Cardiac septum (tissue), 1 donor: ENCODE measurements around the gene NEIL3. TPM values are rescaled to one million over a fixed set of nuclear protein-coding genes. Genes with fewer than 3 reads are reported as not detected.

Experiments
- DNase-seq: peaks from one replicate; pipeline ENCODE4 v3.0.0-alpha.2; 2020; ENCODE audit warnings: low spot score
- intact Hi-C: fragments of 100-400 bp; cut with DNase I; formaldehyde crosslinking; loops from one replicate; pipeline ENCODE4 v1.14.0; 2022
- total RNA-seq: library from RNA; stranded (reverse); fragmentation: NEBNext Ultra II Directional; extraction: Animal tissue kit (Norgen Biotek cat#: 25700); gene quantifications from one replicate; pipeline ENCODE4 v1.2.1, GENCODE V29; 2021
- donor health status: DM: no; HTN: no; CAD: no.

Gene NEIL3
- total RNA-seq, 1 donor from 2014 or later, result 0.16 TPM

DNA sequence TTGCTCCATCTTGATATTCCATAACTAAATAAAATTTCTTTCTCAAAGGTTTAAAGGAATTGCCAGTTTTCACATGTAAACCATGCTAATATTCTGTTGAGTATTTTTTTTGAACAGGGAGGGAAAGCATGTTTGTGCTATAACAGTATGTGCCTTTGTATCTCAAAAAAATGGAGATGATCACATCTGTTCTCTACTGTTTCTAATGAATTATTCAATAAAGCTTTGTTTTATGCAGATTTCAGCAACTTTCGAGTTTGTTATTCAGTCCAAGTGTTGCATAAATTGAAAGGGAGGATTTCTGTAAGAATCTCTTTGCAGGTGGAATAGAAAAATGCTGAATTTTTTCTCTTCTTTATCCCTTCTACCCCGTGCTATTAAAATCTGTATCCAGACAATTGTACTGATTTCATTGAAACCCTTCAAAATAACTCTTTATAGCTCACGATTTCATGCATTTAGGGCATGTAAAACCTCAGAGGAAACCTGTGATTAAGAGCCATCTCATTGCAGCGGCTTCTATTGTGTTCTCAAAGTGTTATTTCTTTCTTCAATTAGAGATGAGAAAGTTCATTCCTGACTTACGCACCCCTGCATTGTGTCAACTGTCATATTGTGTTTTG, 42.1 kb downstream of the NEIL3 start:
- DNase-seq, result no peak
- intact Hi-C loops, result no loop called here

DNA sequence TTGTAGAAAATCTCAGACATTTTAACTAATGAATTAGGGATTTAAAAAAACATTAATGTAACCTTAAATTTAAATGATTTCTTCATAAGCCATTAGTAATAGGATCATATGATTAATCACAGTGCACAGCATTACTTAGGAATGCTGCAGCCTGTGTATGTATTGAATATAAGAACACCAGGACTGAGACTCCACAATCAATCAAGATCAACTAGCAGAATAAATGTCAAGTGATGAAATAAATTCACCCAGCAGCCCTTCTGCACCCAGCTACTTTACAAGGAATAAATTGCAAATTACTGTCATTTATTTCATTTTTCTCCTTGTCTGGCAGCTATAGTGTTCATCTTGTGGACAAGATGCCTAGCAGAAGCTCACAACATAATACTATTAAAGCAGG, 46.5 kb downstream of the NEIL3 start:
- no peak for DNase-seq
- intact Hi-C loops, result no loop called here

DNA sequence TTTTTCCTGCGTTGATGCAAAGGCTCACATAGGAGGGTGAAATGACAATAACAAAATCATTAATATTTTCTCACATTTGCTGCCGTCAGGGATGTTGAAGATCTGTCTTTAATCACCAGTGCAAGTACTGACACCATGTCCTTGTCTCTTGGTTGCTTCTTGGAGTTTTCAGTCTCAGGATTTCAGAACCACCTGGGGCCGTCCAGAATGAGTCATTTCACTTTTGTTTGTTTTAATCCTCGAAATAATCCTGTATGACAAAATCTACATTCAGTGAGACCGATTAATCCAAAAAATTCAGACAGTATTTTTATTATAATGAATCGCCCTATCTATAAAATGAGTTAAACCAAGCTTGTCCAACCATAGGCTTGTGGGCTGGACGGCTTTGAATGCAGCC, 47.2 kb downstream of the NEIL3 start:
- no peak for DNase-seq

DNA sequence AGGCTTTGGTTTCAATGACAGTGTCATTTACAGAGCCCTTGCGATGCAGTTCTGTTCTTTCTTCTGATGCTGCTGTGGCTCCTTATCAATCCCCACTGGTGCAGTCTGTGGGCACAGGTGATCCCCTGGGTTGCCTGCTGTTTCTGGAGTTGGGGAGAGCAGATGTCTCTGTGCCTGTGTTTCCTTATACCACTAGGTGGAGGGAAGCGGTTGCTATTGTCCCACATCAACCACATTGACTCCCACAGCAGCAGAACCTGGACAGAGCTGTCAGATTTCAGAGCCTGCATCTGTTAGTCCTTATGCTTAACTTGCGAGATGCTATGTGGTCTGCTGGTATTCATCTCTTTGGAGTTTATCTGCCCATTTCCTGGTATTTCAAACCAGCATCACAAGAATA, 57.7 kb downstream of the NEIL3 start:
- intact Hi-C loops, result no loop called here

More for the DNA sequence above, 47.2 kb downstream of the NEIL3 start:
- intact Hi-C loops, result no loop called here

DNA sequence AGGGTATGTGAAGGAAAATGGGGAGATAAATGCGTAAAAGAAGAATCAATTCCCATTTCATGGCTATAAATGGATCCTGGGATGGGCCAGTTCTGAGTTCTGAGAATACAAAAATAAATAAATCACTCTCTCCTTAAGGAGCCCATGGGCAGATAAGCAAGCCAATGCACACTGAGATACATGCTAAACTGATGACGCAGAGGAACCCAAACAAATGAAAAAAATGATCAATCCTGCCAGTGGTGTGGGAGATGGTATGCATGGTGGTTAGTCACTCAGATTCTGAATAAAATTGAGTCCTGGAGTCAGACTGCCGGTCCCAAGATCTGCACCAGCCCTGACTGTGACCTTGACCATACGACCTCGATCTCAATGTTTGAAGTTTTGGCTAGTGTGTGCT, 59.7 kb downstream of the NEIL3 start:
- DNase-seq, result no peak
- intact Hi-C loops, result no loop called here

More for the DNA sequence above, 57.7 kb downstream of the NEIL3 start:
- DNase-seq, result no peak

DNA sequence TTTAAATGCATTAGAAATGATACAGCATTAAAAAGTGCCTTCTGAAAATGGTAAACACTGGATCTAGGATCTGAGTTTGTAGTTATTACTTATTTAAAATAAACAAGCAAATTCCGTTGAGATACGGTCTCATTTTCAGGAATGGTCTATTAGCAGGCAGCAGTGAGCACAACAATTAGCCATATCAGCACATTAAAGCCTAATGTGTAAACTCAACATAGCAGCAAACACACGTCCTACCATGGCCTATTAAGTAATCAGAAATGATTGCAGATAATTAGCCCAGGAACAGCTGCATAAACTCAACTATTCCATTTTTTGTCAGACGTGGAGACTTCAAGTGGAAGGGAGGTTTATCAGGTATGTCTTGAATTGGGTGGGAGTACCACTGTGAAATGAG, 61.8 kb downstream of the NEIL3 start:
- intact Hi-C loops, result no loop called here
- DNase-seq, result no peak

DNA sequence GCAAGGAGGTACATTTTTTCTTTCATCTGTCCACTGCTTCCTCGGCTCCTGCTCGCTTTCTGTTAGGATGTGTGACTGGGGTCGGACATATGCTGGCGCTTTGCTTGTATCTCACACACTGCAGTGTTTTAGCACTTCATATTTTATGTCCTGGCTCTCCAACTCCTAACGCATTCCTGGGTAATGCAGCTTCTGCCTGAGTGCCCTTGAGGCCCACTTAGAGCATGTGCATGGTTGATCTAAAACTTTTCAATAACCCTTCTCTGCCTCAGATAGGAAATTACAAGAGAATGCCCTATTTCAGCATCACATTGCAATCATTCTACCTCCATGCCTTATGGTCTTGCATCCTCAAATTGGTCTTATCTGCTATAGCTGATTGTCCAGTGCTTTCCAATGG, 65.3 kb downstream of the NEIL3 start:
- intact Hi-C loops, result no loop called here
- no peak for DNase-seq

DNA sequence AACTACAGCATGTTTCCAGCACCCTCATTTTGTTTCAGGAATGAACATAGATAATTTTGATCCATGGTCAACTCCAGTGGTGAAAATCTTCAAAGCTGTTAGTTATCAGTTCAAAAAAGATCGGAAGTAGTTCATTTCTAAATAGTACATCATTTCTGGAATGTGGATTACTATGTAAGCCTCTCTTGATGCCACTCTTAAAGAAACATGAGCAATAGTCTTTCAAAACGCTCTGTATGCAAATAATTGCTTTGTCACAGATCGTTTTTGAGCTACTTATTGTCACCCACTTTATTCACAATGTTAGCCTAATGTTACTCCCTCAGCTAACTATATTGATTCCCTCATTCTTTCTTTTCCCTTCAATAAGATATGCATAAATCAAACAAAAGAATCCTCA, 65.7 kb downstream of the NEIL3 start:
- intact Hi-C loops, result no loop called here

DNA sequence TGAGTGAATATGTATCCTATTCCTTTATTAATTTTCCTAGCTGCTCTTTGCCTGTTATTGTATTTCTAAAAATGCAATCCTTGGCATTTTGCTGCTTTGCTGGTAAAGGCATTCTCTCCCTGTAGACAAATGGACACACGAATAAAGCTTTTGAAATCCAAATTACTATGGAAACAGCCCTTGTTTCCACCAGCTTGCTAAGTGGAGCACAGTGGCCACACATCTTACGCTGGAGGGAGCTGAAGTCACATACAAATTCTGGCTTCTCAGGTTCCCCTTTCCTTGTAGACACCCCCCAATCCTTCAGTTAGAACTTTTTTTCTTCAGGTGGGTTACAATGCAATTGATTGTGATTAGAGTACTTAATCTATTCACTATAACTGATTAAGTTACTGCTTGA, 66.3 kb downstream of the NEIL3 start:
- no peak for DNase-seq
- intact Hi-C loops, result no loop called here

More for the DNA sequence above, 65.7 kb downstream of the NEIL3 start:
- DNase-seq, result no peak

DNA sequence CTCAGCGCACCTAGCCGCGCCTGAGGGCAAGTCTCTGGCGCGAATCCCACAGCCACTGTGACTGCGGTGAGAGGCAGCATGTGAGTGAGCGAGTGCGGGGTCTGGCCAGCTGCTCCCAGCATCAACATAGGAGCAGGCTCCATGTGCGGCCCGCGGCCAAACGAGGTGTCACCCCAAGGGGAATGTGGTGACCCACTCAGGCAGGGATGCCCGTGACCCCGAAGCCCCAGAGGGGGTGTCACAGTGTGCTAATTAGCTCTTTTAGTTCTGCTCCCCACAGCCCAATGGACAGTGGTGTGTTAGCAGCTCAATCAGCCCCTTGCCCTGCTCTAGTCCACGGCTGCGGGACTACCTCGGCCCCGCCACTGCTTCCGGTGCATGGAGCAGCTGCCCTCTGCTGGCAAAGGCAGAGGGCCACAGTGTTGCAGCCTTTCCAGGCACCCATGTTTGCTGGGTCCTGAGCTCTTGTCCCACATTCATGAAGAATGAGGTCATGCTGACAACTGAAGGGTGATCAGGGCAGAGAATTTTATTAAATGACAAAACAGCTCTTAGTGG, 71.1 kb downstream of the NEIL3 start:
- no peak for DNase-seq
- intact Hi-C loops, result no loop called here

DNA sequence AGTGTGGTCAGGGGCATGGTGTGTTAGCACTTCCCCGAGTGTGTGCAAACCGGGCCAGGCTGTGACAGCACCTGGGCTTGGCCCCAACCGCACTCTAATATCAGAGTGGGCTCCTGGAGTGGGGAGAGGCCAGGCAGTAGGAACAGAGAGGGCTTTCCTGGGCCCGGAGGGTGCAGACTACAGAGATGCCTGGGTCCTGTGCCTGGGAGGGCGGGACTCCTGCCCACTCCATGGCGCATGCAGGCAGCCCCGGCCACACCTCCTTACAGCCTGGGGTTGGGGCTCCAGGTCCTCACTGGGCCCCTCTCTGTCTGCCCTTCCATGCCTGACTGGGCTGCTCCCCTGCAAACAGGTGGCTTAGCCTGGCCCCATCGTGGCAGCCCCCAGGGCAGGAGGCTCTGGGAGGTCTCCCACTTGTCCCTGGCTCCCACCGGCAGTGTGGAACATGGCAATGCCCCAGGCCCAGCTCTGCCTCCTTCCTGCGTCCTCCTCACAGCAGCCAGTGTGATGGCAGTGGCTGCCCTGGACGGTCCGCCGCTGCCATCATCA, 72.2 kb downstream of the NEIL3 start:
- intact Hi-C loops, result no loop called here
- DNase-seq, result no peak

DNA sequence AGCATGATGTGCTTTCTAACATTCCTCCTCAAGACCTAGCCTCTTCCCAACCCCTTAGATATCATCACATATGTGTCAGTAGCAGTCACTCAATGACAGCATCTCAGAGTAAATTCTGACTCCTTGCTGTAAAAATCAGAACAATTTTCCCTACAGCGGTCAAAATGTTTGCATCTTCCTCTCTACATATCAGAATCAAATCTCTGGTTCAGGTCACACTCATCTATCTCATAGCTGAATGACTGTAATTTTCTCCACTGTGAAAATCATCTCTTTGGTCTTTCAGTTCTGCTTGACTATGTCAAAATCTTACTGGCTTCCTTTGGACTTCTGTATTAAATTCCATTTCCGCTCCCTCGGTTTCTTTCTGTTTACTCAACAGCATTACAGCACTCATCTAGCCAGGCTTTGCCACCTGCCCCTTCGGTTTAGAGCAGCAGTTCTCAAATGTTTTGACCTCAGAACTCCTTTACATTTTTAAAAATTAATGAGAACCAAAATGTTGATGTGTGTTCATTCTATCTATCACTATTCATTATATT, 75.3 kb downstream of the NEIL3 start:
- no peak for DNase-seq
- intact Hi-C loops, result no loop called here

DNA sequence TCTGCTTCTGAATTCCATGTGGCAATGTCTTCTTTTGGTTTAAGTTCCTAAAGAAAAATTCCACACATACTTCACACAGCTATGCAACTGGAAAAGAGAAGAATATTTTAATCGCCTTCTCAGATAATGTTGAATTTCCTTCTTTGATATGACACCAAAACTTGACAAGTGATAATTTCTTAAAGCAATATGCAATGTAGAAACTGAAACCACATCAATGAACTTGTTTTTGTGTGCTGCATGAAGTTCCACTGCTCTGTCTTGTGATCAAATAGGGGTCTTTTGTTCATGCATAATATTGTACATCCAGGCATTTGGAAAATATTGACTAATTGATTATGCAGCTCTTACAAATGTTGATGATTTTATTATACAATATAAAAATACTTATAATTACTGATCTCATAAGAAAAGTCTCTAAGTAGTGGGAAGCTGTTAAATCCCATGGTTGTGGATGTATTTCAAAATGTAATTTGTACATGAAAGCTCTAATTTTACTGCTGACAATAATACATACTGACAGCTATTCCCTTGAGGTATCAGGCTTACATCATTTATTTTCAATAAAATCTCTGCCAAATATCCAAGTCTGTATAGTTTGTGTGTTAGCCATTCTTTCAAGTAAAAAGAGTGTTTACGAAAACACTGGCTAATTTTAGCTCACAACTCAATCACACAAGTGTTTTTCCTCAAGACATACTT, 76.1 kb downstream of the NEIL3 start:
- intact Hi-C loops, result no loop called here
- no peak for DNase-seq

DNA sequence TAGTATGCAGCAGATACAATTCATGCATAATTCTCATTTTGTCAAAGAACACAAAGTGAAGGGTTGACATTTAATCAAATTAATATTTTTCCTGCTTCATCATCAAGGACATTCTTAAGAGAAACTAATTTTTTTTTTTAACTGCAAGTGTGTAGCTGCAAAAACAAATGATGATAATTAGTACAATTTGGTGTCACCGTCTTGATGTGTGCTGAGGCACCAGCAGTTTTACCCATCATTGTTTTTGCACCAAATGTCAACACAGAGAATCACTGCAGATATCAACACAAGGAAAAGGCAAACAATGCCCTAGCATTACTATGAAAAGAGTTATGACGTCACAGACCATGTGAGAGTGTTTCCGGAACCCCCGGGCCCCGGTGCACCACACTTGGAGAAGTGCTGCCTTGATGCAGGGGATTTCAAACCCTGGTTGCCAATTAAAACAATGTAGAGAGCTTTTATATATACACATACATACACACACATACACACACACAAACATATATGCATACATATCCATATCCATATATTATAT, 76.7 kb downstream of the NEIL3 start:
- DNase-seq, result no peak
- intact Hi-C loops, result no loop called here

DNA sequence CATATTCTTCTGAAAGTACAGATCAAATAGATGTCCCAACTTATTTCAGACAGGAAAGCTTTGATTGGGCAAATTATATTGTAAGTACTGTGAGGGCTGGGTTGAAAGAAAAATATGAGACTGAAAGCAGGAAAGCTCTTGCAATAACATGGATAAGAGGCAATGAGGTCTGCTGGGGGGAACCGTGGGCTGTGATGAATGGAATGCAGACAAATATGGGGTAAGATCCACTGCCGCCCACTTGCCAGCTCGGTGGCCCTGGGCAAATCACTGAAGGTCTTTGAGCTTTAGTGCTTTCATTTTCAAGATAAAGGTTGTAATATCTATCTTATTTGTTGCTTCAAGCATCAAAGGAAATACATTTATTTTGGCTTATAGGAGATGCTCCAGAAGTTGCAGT, 81.6 kb downstream of the NEIL3 start:
- DNase-seq, result no peak
- intact Hi-C loops, result no loop called here

DNA sequence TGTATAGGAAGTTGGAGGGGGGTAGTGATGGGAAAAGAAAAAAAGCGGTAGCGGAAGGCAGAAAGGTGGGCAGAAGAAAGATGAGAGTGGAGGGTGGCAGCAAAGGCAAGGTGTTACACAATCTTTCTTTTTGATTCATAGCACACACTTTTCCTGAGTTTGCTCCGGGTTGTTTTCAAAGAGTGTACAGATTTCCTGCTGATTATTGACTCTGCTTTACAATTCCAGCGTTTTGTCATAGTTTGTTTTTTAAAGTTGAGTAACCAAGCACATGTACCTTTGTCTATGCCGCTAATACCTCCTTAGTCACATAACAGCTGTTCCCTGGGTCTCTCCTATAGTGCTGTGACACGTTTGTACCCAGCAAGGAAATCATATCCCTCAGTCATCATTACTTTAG, 82.3 kb downstream of the NEIL3 start:
- DNase-seq, result no peak
- intact Hi-C loops, result no loop called here

DNA sequence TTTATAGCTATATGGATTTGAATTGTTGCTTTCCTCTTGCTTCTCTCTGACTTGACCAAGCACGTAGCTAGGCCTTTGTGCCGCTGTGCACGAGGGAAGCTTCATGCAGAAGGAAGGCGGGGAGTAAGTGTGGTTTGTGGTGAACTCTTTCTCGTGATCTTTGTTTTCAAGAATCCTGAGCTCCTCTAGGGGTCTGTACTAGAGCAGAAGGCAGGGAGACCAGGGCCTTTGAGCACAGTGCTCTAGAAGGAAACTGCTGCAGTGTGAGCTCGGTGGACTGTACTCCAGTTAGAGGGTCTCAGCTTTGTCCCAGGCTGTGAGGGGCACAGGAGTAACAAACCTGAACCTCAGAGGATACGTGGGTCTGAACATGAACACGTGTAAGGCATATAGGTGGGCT, 83.6 kb downstream of the NEIL3 start:
- intact Hi-C loops, result no loop called here
- no peak for DNase-seq

DNA sequence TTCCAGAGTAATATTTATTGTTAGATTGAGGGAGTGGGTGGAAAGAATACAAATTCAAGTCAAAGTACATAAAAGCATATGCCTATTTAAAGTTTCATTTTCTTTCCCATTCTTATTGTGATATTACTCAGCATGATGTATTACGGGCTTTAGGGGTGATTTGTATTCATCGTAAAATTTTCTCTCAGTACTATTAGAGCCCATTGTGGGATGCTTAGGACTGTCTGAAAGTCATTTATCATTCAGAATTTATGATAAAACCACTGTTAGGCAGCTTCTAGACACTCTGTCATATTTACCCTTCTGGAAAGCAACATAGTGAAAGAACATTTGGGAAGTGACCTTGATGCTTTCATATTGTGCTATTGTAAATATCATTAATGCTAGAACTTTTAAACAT, 86.7 kb downstream of the NEIL3 start:
- intact Hi-C loops, result no loop called here
- no peak for DNase-seq

DNA sequence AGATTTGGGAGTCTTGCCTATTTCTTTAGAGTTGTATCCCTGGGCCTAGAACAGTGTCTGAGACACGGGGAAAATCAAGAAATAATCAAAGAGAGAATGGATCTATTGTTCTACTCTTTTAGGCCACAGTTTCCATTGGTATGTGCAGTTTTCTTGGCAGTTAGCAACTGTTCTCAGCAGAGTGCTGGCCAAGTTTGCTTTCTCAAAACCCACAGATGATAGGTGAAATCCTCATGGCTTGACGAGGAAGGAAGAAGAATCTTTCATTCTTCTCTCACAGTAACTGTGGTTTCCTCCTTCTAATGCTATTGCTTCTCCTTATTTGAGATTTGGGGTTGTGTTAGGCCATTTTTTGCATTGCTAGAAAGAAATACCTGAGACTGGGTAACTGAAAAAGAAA, 90.4 kb downstream of the NEIL3 start:
- intact Hi-C loops, result no loop called here
- DNase-seq, result no peak

DNA sequence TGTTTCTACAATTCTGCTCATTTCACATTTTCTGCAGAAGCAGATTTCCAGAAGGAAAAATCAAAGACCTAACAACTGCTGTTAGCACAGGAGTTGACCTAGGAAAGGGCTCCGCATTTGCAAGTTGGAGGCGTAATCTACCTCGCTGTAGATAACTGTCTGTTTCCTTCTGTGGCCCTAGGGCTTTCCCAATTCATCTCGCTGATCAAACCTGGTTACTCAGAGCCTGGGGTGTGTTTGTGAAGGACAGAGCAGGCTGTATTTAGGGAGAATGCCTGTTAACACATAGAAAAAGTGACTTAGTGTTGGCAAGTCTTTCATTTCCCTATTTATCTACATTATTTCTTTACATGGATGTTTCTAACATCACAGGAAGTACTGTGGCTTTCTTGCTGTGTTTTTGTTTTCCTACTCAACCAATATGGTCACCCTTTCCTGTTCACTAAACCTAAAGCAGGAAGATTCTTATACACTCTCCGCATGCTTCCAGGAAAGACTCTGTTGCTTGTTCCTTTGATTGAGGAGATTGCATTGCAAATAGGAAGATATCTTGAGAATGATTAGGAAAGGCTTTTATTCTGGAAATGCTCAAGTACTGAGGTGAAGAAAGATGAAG, 92.1 kb downstream of the NEIL3 start:
- no peak for DNase-seq
- intact Hi-C loops, result no loop called here
